Lung (tissue), 12 donors: ENCODE data around the gene ADGRF1. TPM values are rescaled to one million over a fixed set of nuclear protein-coding genes. Genes with fewer than 3 reads are reported as not detected.
A peak's percentile ranks its signal among the peaks of the same experiment; 100 is the strongest.

Source experiments
- ATAC-seq: fragments of 200-7000 bp; cut with Tn5 transposase; one replicate; pipeline ENCODE4 v1.9.1; 2020; ENCODE audit warnings: moderate number of reproducible peaks; ENCODE audit not compliant: insufficient read depth, low FRiP score
- DNase-seq, 3 donors: peaks; one replicate each; pipeline ENCODE4 v3.0.0-alpha.2; 2013 to 2017
- H3K27ac ChIP-seq, 2 donors: one replicate each; pipeline ENCODE4 v1.5.1; 2013; ENCODE audit warnings: mild to moderate bottlenecking in 2 of 2, moderate library complexity in 2 of 2, control low read depth in 1 of 2, inconsistent platforms in 1 of 2, low read depth in 1 of 2, low read length in 1 of 2
- H3K27me3 ChIP-seq, 3 donors: one replicate each; pipeline ENCODE4 v1.5.1; 2013; ENCODE audit warnings: low read length in 2 of 3; ENCODE audit not compliant: control insufficient read depth in 3 of 3, insufficient read depth in 3 of 3
- H3K36me3 ChIP-seq, 4 donors: one replicate each; pipeline ENCODE4 v1.5.1; 2013; ENCODE audit warnings: low read length in 4 of 4, mild to moderate bottlenecking in 1 of 4, moderate library complexity in 1 of 4; ENCODE audit not compliant: control insufficient read depth in 4 of 4, insufficient read depth in 4 of 4
- H3K4me1 ChIP-seq, 5 donors: one replicate each; pipeline ENCODE4 v1.5.1; 2013; ENCODE audit warnings: low read length in 5 of 5, mild to moderate bottlenecking in 2 of 5, moderate library complexity in 1 of 5; ENCODE audit not compliant: control insufficient read depth in 5 of 5, insufficient read depth in 5 of 5
- H3K4me3 ChIP-seq: one replicate; pipeline ENCODE4 v1.5.1; 2013; ENCODE audit warnings: mild to moderate bottlenecking, control low read depth, moderate library complexity
- H3K9ac ChIP-seq, 2 donors: one replicate each; pipeline ENCODE4 v1.5.1; 2013; ENCODE audit warnings: low read length in 2 of 2, control low read depth in 1 of 2; ENCODE audit not compliant: insufficient read depth in 1 of 2
- H3K9me3 ChIP-seq, 4 donors: one replicate each; pipeline ENCODE4 v1.5.1; 2013; ENCODE audit warnings: low read length in 3 of 4, mild to moderate bottlenecking in 1 of 4, moderate library complexity in 1 of 4; ENCODE audit not compliant: control insufficient read depth in 4 of 4, insufficient read depth in 3 of 4
- CTCF ChIP-seq: IDR thresholded peaks from 2 replicates; pipeline ENCODE4 v1.5.1; 2012; ENCODE audit warnings: mild to moderate bottlenecking; ENCODE audit errors: control extremely low read depth, extremely low read depth
- WGBS, 2 donors: extraction: QIAGEN DNeasy Blood & Tissue Kit; methylation state at CpG; one replicate each; pipeline ENCODE4 v1.1.7; 2013; 5-methylcytosine and 5-hydroxymethylcytosine counted together
- polyA plus RNA-seq, 2 donors: library from polyadenylated mRNA; stranded (reverse); fragments of 200-250 nt; gene quantifications; one replicate each; pipeline ENCODE4 v1.2.1, GENCODE V29; 2013
- total RNA-seq, 2 donors: library from RNA; depleted of rRNA in 1 of 2; stranded (reverse); fragments of >200 nt in 1 of 2; gene quantifications; one replicate each; pipeline ENCODE4 v1.2.1, GENCODE V29; 2014 to 2021
- donor health status: control.
- donor health status: control.
- donor health status: Bipolar disorder and iron deficiency.
- donor health status: healthy.
- donor health status: DM: yes; HTN: yes; CAD: no.

ADGRF1 gene
- total and polyA plus RNA-seq, 4 donors: 4.0 to 23.3 (median 12.6) TPM

GRCh38 chr6:46990031-46990644 lies 52.0 kb downstream of the ADGRF1 start:
- no peak for TF ChIP-seq CTCF
- 54 to 84% methylated on average over 6 of the region's 6 CpGs for WGBS, 2 donors

GRCh38 chr6:46989398-46989797 lies 52.7 kb downstream of the ADGRF1 start:
- Histone ChIP-seq H3K9me3 (no peaks in the 10 kb centered on the region), H3K36me3 (no peaks in the 10 kb centered on the region), H3K27me3 (no peaks in the 10 kb centered on the region), H3K4me3 (no peak overlapping the region), H3K4me1 (peaks cover 0 to 10% (median 10%) of the 10 kb centered on the region in 5 donors), H3K9ac (no peak overlapping the region), H3K27ac (peak overlapping the region in 1 of 2 donors; percentile 60)
- TF ChIP-seq CTCF: no peak
- DNase-seq: no peak
- ATAC-seq: no peak
- WGBS, 2 donors: 38 to 68% methylated on average over 3 of the region's 3 CpGs

More at GRCh38 chr6:46990031-46990644, 52.0 kb downstream of the ADGRF1 start:
- Histone ChIP-seq H3K4me1 (peaks cover 0 to 10% (median 7%) of the 10 kb centered on the region in 5 donors), H3K9me3 (no peaks in the 10 kb centered on the region), H3K27ac (peak overlapping the region; percentile 45 to 93), H3K27me3 (no peaks in the 10 kb centered on the region), H3K9ac (peak overlapping the region in 1 of 2 donors; percentile 6), H3K4me3 (no peak overlapping the region), H3K36me3 (no peaks in the 10 kb centered on the region)
- peak in 2 of 3 donors; percentile 19 to 30 for DNase-seq
- no peak for ATAC-seq

DNA sequence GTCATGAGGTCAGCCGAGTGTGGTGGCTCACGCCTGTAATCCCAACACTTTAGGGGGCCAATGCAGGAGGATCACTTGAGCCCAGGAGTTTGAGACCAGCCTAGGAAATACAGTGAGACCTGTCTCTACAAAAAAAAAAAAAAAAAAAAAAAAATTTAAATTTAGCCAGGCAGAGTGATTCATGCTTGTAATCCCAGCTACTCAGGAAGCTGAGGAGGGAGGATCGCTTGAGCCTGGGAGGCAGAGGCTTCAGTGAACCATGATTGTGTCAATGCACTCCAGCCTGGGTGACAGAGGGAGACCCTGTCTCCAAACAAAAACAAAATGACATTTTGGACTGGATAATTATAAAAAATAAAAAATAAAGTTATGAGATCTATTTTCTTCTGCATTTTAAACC lies 56.2 kb downstream of the ADGRF1 start:
- Histone ChIP-seq H3K27me3 (no peaks in the 10 kb centered on the region), H3K4me1 (peaks cover 0 to 10% (median 7%) of the 10 kb centered on the region in 5 donors), H3K9me3 (no peaks in the 10 kb centered on the region), H3K36me3 (no peaks in the 10 kb centered on the region), H3K4me3 (no peak overlapping the region), H3K9ac (no peak overlapping the region), H3K27ac (no peak overlapping the region)
- DNase-seq: no peak
- ATAC-seq: no peak
- no peak for TF ChIP-seq CTCF
- 66 to 70% methylated on average over 3 of the region's 3 CpGs for WGBS, 2 donors

- no peak for TF ChIP-seq CTCF
- ATAC-seq: peak; percentile 77
- Histone ChIP-seq H3K27ac (no peak overlapping the region), H3K9me3 (no peaks in the 10 kb centered on the region), H3K27me3 (no peaks in the 10 kb centered on the region), H3K4me1 (peaks cover 0 to 4% (median 0%) of the 10 kb centered on the region in 5 donors), H3K36me3 (no peaks in the 10 kb centered on the region), H3K9ac (no peak overlapping the region), H3K4me3 (no peak overlapping the region)
- peak in 2 of 3 donors; percentile 8 to 38 for DNase-seq
These were observed 59.1 kb downstream of the ADGRF1 start for GRCh38 chr6:46983007-46983411.
